Neuronal stem cell (in vitro differentiated cells): ENCODE data around the gene GTF2A2. TPM values are rescaled to one million over a fixed set of nuclear protein-coding genes. Genes with fewer than 3 reads are reported as not detected.

Source experiments
- DNase-seq: peaks from one replicate; pipeline ENCODE4 v3.0.0-alpha.2; 2013; ENCODE audit warnings: low spot score
- H2AFZ ChIP-seq: one replicate; pipeline ENCODE4 v1.6.1; 2013; ENCODE audit warnings: mild to moderate bottlenecking, low read length, inconsistent platforms
- H2AK5ac ChIP-seq: 2 replicates; pipeline ENCODE4 v1.6.1; 2013; ENCODE audit warnings: low read depth, mild to moderate bottlenecking, inconsistent platforms, low read length, moderate library complexity, mixed read lengths
- H2BK120ac ChIP-seq: 2 replicates; pipeline ENCODE4 v1.6.1; 2013; ENCODE audit warnings: low read depth, mild to moderate bottlenecking, inconsistent platforms, low read length, moderate library complexity, mixed read lengths
- H2BK12ac ChIP-seq: one replicate; pipeline ENCODE4 v1.6.1; 2013; ENCODE audit warnings: low read length, inconsistent platforms
- H2BK15ac ChIP-seq: 2 replicates; pipeline ENCODE4 v1.6.1; 2013; ENCODE audit warnings: mild to moderate bottlenecking, low read length, inconsistent platforms, mixed read lengths
- H2BK5ac ChIP-seq: one replicate; pipeline ENCODE4 v1.6.1; 2013; ENCODE audit warnings: inconsistent platforms, mild to moderate bottlenecking, low read length, moderate library complexity
- H3K14ac ChIP-seq: one replicate; pipeline ENCODE4 v1.6.1; 2013; ENCODE audit warnings: low read length, inconsistent platforms
- H3K18ac ChIP-seq: 2 replicates; pipeline ENCODE4 v1.6.1; 2013; ENCODE audit warnings: low read length, inconsistent platforms
- H3K23ac ChIP-seq: 2 replicates; pipeline ENCODE4 v1.6.1; 2013; ENCODE audit warnings: low read depth, mild to moderate bottlenecking, mixed read lengths, low read length, inconsistent platforms; ENCODE audit not compliant: poor library complexity
- H3K27ac ChIP-seq: replicated peaks from 3 replicates; pipeline ENCODE4 v1.5.1; 2013; ENCODE audit warnings: low read length, inconsistent platforms
- H3K27me3 ChIP-seq, 3 experiments: 2 replicates each; pipeline ENCODE4 v1.6.1; 2013; ENCODE audit warnings: low read length in 3 of 3, mild to moderate bottlenecking in 2 of 3, inconsistent platforms in 1 of 3, low read depth in 1 of 3, mixed read lengths in 1 of 3, moderate library complexity in 1 of 3; ENCODE audit not compliant: control insufficient read depth in 3 of 3, insufficient read depth in 3 of 3
- H3K36me3 ChIP-seq, 2 donors: replicated peaks in 1 of 2; 2 replicates each; pipeline ENCODE4 v1.6.1; 2013; ENCODE audit warnings: low read length in 2 of 2; ENCODE audit not compliant: control insufficient read depth in 2 of 2, insufficient read depth in 2 of 2
- H3K4ac ChIP-seq: 2 replicates; pipeline ENCODE4 v1.6.1; 2013; ENCODE audit warnings: inconsistent platforms, mild to moderate bottlenecking, low read length, moderate library complexity
- H3K4me1 ChIP-seq, 2 donors: 1 replicate in 1 of 2; 2 replicates in 1 of 2; pipeline ENCODE4 v1.6.1; 2013; ENCODE audit warnings: low read length in 2 of 2, low read depth in 1 of 2; ENCODE audit not compliant: control insufficient read depth in 2 of 2, insufficient read depth in 1 of 2
- H3K4me2 ChIP-seq: one replicate; pipeline ENCODE4 v1.6.1; 2013; ENCODE audit warnings: mild to moderate bottlenecking, low read length, inconsistent platforms; ENCODE audit not compliant: insufficient read depth, poor library complexity, severe bottlenecking
- H3K4me3 ChIP-seq, 2 donors: 2 replicates each; pipeline ENCODE4 v1.5.1; 2013; ENCODE audit warnings: low read length in 2 of 2, mild to moderate bottlenecking in 2 of 2, inconsistent platforms in 1 of 2, moderate library complexity in 1 of 2
- H3K79me1 ChIP-seq: one replicate; pipeline ENCODE4 v1.6.1; 2013; ENCODE audit warnings: low read depth, mild to moderate bottlenecking, inconsistent platforms, low read length, moderate library complexity
- H3K9ac ChIP-seq: one replicate; pipeline ENCODE4 v1.6.1; 2013; ENCODE audit warnings: mild to moderate bottlenecking, low read depth, low read length, inconsistent platforms; ENCODE audit not compliant: poor library complexity
- H3K9me3 ChIP-seq, 2 donors: replicated peaks in 1 of 2; 2 replicates each; pipeline versions ENCODE3 to v1.6.1; 2013; ENCODE audit warnings: low read length in 2 of 2, mild to moderate bottlenecking in 2 of 2, inconsistent platforms in 1 of 2, low read depth in 1 of 2, mixed read lengths in 1 of 2, moderate library complexity in 1 of 2; ENCODE audit not compliant: control insufficient read depth in 2 of 2, insufficient read depth in 1 of 2
- H4K8ac ChIP-seq: one replicate; pipeline ENCODE4 v1.6.1; 2013; ENCODE audit warnings: low read depth, mild to moderate bottlenecking, inconsistent platforms, low read length, moderate library complexity
- H4K91ac ChIP-seq: one replicate; pipeline ENCODE4 v1.6.1; 2013; ENCODE audit warnings: low read length, low read depth, mild to moderate bottlenecking, inconsistent platforms; ENCODE audit not compliant: poor library complexity
- WGBS, 2 donors: extraction: QIAGEN DNeasy Blood & Tissue Kit; methylation state at CpG; one replicate each; pipeline ENCODE4 v1.1.7; 2013; ENCODE audit warnings: missing lambda C conversion rate in 2 of 2, mixed read lengths in 1 of 2; ENCODE audit not compliant: insufficient read length in 2 of 2, insufficient replicate concordance in 1 of 2; ENCODE audit errors: extremely low coverage in 2 of 2; 5-methylcytosine and 5-hydroxymethylcytosine counted together
- polyA plus RNA-seq, 2 experiments: library from polyadenylated mRNA; stranded (reverse); fragments of 200-250 nt; gene quantifications; one replicate each; pipeline ENCODE4 v1.2.3, GENCODE V29; 2013

Gene GTF2A2, protein sequence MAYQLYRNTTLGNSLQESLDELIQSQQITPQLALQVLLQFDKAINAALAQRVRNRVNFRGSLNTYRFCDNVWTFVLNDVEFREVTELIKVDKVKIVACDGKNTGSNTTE
- 238 TPM for polyA plus RNA-seq (2013, experiment 1 of 2)
- 229 TPM for polyA plus RNA-seq (2013, experiment 2 of 2)

DNA sequence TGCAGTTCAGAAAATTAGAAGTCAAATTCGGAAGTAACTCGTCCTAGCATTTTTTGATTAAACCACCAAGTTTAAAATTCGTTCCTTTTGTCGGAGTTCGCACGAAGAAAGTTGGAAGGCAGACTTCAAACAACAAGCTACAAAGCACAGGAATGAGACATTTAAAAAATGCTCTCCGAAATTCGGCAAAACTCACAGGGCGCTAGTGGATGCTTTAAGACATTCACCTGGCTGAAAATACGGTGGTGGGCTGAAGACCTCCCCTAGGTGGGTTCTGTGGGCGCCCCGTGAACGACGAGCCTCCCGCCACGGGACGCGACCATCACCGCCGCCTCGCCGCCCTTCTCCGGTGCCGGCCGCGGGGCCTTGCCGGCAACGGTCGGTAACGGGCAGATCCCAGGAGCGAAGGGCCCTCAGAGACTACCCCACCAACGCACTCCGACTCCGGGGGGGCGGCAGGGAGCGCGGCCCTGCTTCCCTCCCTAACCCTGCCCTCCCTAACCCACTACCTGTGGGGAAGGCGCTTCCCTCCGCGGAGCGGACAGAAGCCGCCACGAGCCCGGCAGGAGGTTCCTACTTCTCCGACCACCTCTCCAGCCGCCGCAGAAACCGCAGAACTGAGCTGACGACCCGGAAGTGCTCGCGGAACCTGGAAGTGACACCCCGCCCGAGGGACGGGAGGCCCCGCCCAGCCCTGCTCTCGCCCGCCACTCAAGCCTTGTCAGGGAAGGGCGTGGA, at the start of gene GTF2A2:
GTF2A2 (minus strand) TSS at position 619 of the 738 bp plus-strand sequence. CDS start 5,238 bp downstream, outside the sequence.
- no peak within 1 kb of the TSS for H2AK5ac ChIP-seq
- peak within 1 kb of the TSS; percentile 72 for H2BK5ac ChIP-seq
- peak; percentile 85 for DNase-seq
- peak within 1 kb of the TSS; percentile 68 for H4K8ac ChIP-seq
- no peak within 1 kb of the TSS for H2BK12ac ChIP-seq
- H3K4me2 ChIP-seq = peak within 1 kb of the TSS; percentile 70
- H3K18ac ChIP-seq = peak within 1 kb of the TSS; percentile 99
- no peak within 1 kb of the TSS for H2BK120ac ChIP-seq
- H3K4me3 ChIP-seq = peak within 1 kb of the TSS; percentile 84 to 99
- no peaks in the 10 kb centered on the region for H3K27me3 ChIP-seq
- whole genome bisulfite sequencing, 2 donors = no CpG with 5 or more reads among the region's 59 CpGs
- peaks cover 0 to 21% of the 10 kb centered on the region in 2 donors for H3K9me3 ChIP-seq
- H2BK15ac ChIP-seq = no peak within 1 kb of the TSS
- H3K36me3 ChIP-seq = peaks cover 3 to 72% of the 10 kb centered on the region in 2 donors
- H4K91ac ChIP-seq = no peak within 1 kb of the TSS
- H3K4ac ChIP-seq = no peak within 1 kb of the TSS
- H3K9ac ChIP-seq = peak within 1 kb of the TSS; percentile 96
- H3K79me1 ChIP-seq = no peaks in the 10 kb centered on the region
- H3K14ac ChIP-seq = peak within 1 kb of the TSS; percentile 91
- peak within 1 kb of the TSS; percentile 94 for H3K23ac ChIP-seq
- peak within 1 kb of the TSS; percentile 90 for H2AFZ ChIP-seq
- peaks cover 2 to 7% of the 10 kb centered on the region in 2 donors for H3K4me1 ChIP-seq
- peak within 1 kb of the TSS; percentile 51 for H3K27ac ChIP-seq

DNA sequence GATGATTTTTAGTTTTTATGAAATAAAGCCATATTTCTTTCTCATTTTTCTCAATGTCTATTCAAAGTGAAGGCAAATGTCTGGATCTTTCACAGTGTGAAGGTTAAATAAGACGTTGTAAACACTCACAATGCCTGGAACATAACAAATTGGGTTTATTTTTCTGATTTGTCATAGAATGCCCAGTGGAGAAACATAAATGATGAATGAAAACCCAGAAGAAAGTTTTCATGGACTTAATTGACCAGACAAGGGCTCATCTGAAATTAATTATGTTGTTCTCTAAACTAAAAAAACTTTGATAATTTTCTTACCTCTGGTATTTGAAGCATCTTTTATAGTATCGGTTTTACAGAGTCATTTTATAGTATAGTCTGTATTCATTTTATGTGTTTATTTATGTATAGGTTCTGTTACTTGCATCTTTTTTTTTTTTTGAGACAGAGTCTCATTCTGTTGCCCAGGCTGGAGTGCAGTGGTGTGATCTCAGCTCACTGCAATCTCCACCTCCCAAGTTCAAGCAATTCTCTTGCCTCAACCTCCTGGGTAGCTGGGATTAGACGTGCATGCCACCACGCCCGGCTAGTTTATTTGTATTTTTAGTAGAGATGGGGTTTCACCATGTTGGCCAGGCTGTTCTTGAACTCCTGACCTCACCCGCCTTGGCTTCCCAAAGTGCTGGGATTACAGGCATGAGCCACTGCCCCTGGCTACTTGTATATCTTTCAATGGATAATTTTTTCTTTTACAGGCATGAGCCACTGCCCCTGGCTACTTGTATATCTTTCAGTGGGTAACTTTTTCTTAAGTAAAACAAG, 46.9 kb upstream of the GTF2A2 start:
- Histone ChIP-seq H3K79me1 (no peaks in the 10 kb centered on the region), H3K36me3 (no peaks in the 10 kb centered on the region), H3K4me1 (no peaks in the 10 kb centered on the region), H3K14ac (no peak overlapping the region), H3K23ac (no peak overlapping the region), H3K18ac (no peak overlapping the region), H3K9ac (no peak overlapping the region), H2BK12ac (no peak overlapping the region), H3K4me3 (no peak overlapping the region), H2BK15ac (no peak overlapping the region), H3K27me3 (no peaks in the 10 kb centered on the region), H2BK120ac (no peak overlapping the region), H2BK5ac (no peak overlapping the region), H4K8ac (no peak overlapping the region), H2AFZ (no peak overlapping the region), H3K9me3 (no peaks in the 10 kb centered on the region), H3K4me2 (no peak overlapping the region), H4K91ac (no peak overlapping the region), H3K27ac (no peak overlapping the region), H2AK5ac (no peak overlapping the region), H3K4ac (no peak overlapping the region)
- no CpG with 5 or more reads among the region's 6 CpGs for WGBS, 2 donors
- DNase-seq = no peak

DNA sequence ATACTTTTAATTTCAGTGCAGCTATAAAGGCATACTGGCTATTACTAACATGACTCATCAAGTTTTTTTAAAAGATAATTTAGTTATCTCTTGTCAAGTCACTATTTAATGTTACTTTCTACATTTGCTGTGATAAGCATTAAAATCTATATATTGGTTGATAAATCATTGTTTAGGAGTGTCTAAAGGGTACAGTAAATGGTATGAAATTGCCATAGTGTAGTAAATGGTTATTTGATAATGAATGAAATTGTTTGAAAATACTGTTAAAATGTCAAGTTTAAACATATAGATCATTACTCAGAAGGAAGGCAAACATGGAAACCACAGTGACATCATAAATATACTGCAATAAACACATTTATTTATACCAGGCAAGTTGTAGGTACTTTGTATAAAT, 45.0 kb upstream of the GTF2A2 start:
- H3K27me3 ChIP-seq = no peaks in the 10 kb centered on the region
- no peaks in the 10 kb centered on the region for H3K79me1 ChIP-seq
- no peak overlapping the region for H2BK15ac ChIP-seq
- no peak overlapping the region for H4K8ac ChIP-seq
- no peak overlapping the region for H3K9ac ChIP-seq
- H3K9me3 ChIP-seq = no peaks in the 10 kb centered on the region
- H3K4me3 ChIP-seq = no peak overlapping the region
- no peak for DNase-seq
- H2AFZ ChIP-seq = no peak overlapping the region
- H3K18ac ChIP-seq = no peak overlapping the region
- H3K27ac ChIP-seq = no peak overlapping the region
- H3K4me2 ChIP-seq = no peak overlapping the region
- H3K14ac ChIP-seq = no peak overlapping the region
- H2BK5ac ChIP-seq = no peak overlapping the region
- H3K23ac ChIP-seq = no peak overlapping the region
- no peak overlapping the region for H2AK5ac ChIP-seq
- no peak overlapping the region for H3K4ac ChIP-seq
- no peak overlapping the region for H2BK12ac ChIP-seq
- no peaks in the 10 kb centered on the region for H3K4me1 ChIP-seq
- no peaks in the 10 kb centered on the region for H3K36me3 ChIP-seq
- no peak overlapping the region for H4K91ac ChIP-seq
- no peak overlapping the region for H2BK120ac ChIP-seq

DNA sequence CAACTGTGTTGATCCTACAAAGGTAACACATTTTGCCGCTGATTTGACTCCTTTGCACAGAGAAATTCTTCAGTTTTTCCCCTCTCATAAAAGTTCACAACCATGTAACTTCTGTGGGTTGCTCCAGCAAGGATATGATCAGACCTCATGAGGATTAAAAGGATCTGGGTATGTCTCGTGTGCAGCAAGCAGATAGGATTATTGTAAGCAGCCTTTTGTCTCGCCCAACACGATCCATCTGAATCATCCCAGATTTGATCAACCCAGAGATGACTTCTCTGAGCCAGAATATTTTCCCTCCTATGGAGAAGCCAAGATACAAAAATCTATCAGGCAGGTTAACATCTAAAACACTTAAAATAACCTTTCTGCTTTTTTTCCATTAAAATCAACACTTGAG, 44.6 kb upstream of the GTF2A2 start:
- H4K91ac ChIP-seq = no peak overlapping the region
- no peak overlapping the region for H2AK5ac ChIP-seq
- no peak overlapping the region for H3K4me3 ChIP-seq
- H3K18ac ChIP-seq = no peak overlapping the region
- no peak overlapping the region for H3K23ac ChIP-seq
- no CpG with 5 or more reads among the region's 4 CpGs for WGBS, 2 donors
- no peak overlapping the region for H3K9ac ChIP-seq
- H2BK120ac ChIP-seq = no peak overlapping the region
- H3K14ac ChIP-seq = no peak overlapping the region
- no peaks in the 10 kb centered on the region for H3K9me3 ChIP-seq
- no peak overlapping the region for H2BK5ac ChIP-seq
- H3K79me1 ChIP-seq = no peaks in the 10 kb centered on the region
- H3K4me2 ChIP-seq = no peak overlapping the region
- no peaks in the 10 kb centered on the region for H3K36me3 ChIP-seq
- H4K8ac ChIP-seq = no peak overlapping the region
- H3K4ac ChIP-seq = no peak overlapping the region
- H3K27ac ChIP-seq = no peak overlapping the region
- H2BK15ac ChIP-seq = no peak overlapping the region
- H2BK12ac ChIP-seq = no peak overlapping the region
- DNase-seq = no peak
- H2AFZ ChIP-seq = no peak overlapping the region
- H3K4me1 ChIP-seq = no peaks in the 10 kb centered on the region
- H3K27me3 ChIP-seq = no peaks in the 10 kb centered on the region
